SK-N-SH (cell line): Measurements from ENCODE around the gene SEBOX.

ENCODE experiments used
- CTCF ChIP-seq: fragments of 200-600 bp; sonication (generic); IDR thresholded peaks from 2 replicates; pipeline ENCODE4 v1.6.1; 2017; ENCODE audit warnings: antibody characterized with exemption, mild to moderate bottlenecking, moderate library complexity
- EP300 ChIP-seq, 2 experiments: IDR thresholded peaks; 2 replicates each; pipeline versions ENCODE4 v1.4.0 to v1.6.1; 2012; ENCODE audit warnings: borderline replicate concordance in 1 of 2, low read depth in 1 of 2, low read length in 1 of 2
- EZH2phosphoT487 ChIP-seq: fragments of 200-600 bp; sonication (generic); IDR thresholded peaks from 2 replicates; pipeline ENCODE4 v1.6.1; 2017; ENCODE audit warnings: low read depth, mixed run types, mild to moderate bottlenecking, antibody characterized with exemption, moderate library complexity, borderline replicate concordance
- FOXM1 ChIP-seq: IDR thresholded peaks from 2 replicates; pipeline ENCODE4 v1.4.0; 2012; ENCODE audit warnings: low read depth, mild to moderate bottlenecking
- MAX ChIP-seq: IDR thresholded peaks from 2 replicates; pipeline ENCODE4 v1.4.0; 2012; ENCODE audit warnings: low read depth
- USF2 ChIP-seq: fragments of 150-350 bp; IDR thresholded peaks from 2 replicates; pipeline ENCODE4 v1.6.1; 2017; ENCODE audit warnings: antibody characterized with exemption, low read length, low read depth, borderline replicate concordance

- TF ChIP-seq EP300 (IDR thresholded peaks at IDR 0.05; ENCODE audit: borderline replicate concordance in 1 of 2, low read depth in 1 of 2, low read length in 1 of 2) (no peak), USF2 (no peak), CTCF (no peak), FOXM1 (no peak), EZH2phosphoT487 (no peak), MAX (no peak)
These were observed at the start of gene SEBOX for GRCh38 chr17:28364665-28365363.
